Dedifferentiated amniotic fluid mesenchymal stem cell (primary cell): Measurements from ENCODE around the gene NDEL1.
A peak's percentile ranks its signal among the peaks of the same experiment; 100 is the strongest.
"Not testable (repeated sequence)": the region's sequence is repeated elsewhere in the genome, so short reads cannot be mapped to it uniquely, and the experiment has no call there.

Experiments
- DNase-seq: peaks from one replicate; pipeline ENCODE4 v3.0.0-alpha.2; 2016; ENCODE audit errors: extremely low spot score

The NDEL1 gene

GRCh38 chr17:8435245-8436168 lies at the start of gene NDEL1:
TSS of gene NDEL1 (plus strand) at chr17:8435884. CDS start at chr17:8444272, 8,388 bp downstream.
- DNase-seq = peak; percentile 97

GRCh38 chr17:8386841-8387240 lies 48.8 kb upstream of the NDEL1 start:
- DNase-seq = no peak

- no peak for DNase-seq
Measured at GRCh38 chr17:8387914-8388651, 47.6 kb upstream of the NDEL1 start.

- no peak for DNase-seq
Measured at GRCh38 chr17:8391711-8392110, 44.0 kb upstream of the NDEL1 start.

- DNase-seq = no peak
Measured at GRCh38 chr17:8392274-8392673, 43.4 kb upstream of the NDEL1 start.

GRCh38 chr17:8392674-8393469 lies 42.8 kb upstream of the NDEL1 start:
- no peak for DNase-seq

- DNase-seq = no peak
Measured at GRCh38 chr17:8393470-8394231, 42.0 kb upstream of the NDEL1 start.

- DNase-seq = not testable (repeated sequence)
Measured at GRCh38 chr17:8394497-8394896, 41.2 kb upstream of the NDEL1 start.

GRCh38 chr17:8397636-8398035 lies 38.0 kb upstream of the NDEL1 start, which contains the start of gene RNF222:
TSS of gene RNF222 (minus strand) at chr17:8397827. CDS start at chr17:8393461, 4,366 bp downstream.
- no peak for DNase-seq

GRCh38 chr17:8398980-8399379 lies 36.7 kb upstream of the NDEL1 start:
- DNase-seq = no peak

GRCh38 chr17:8401107-8401506 lies 34.6 kb upstream of the NDEL1 start:
- no peak for DNase-seq

- no peak for DNase-seq
Measured at GRCh38 chr17:8402921-8403536, 32.7 kb upstream of the NDEL1 start.

GRCh38 chr17:8405499-8406016 lies 30.1 kb upstream of the NDEL1 start:
- DNase-seq = no peak

- DNase-seq = no peak
Measured at GRCh38 chr17:8406174-8406573, 29.5 kb upstream of the NDEL1 start.

GRCh38 chr17:8408371-8408770 lies 27.3 kb upstream of the NDEL1 start:
- DNase-seq = no peak

GRCh38 chr17:8409966-8410882 lies 25.5 kb upstream of the NDEL1 start:
- peak; percentile 89 for DNase-seq

- no peak for DNase-seq
Measured at GRCh38 chr17:8410883-8411238, 24.8 kb upstream of the NDEL1 start.

GRCh38 chr17:8412089-8412488 lies 23.6 kb upstream of the NDEL1 start:
- DNase-seq = no peak

GRCh38 chr17:8413328-8413727 lies 22.4 kb upstream of the NDEL1 start:
- DNase-seq = no peak
